ENCODE measurements around the gene OR10AD1.

Gene OR10AD1

GRCh38 chr12:48201516-48201915 lies 1.6 kb downstream of the OR10AD1 start:
- TF ChIP-seq CREB1 (IDR thresholded peaks at IDR 0.05; ENCODE audit: low read depth), result no peak
- no peak for TF ChIP-seq EP300 (IDR thresholded peaks at IDR 0.05; ENCODE audit: borderline replicate concordance)
- no peak for TF ChIP-seq NFIC (IDR thresholded peaks at IDR 0.05)
- TF ChIP-seq FOXM1 (IDR thresholded peaks at IDR 0.05; ENCODE audit: borderline replicate concordance, low read depth), result no peak
- TF ChIP-seq, protein P1, sequence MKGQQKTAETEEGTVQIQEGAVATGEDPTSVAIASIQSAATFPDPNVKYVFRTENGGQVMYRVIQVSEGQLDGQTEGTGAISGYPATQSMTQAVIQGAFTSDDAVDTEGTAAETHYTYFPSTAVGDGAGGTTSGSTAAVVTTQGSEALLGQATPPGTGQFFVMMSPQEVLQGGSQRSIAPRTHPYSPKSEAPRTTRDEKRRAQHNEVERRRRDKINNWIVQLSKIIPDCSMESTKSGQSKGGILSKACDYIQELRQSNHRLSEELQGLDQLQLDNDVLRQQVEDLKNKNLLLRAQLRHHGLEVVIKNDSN (IDR thresholded peaks at IDR 0.05), result no peak
- TF ChIP-seq, protein P2, sequence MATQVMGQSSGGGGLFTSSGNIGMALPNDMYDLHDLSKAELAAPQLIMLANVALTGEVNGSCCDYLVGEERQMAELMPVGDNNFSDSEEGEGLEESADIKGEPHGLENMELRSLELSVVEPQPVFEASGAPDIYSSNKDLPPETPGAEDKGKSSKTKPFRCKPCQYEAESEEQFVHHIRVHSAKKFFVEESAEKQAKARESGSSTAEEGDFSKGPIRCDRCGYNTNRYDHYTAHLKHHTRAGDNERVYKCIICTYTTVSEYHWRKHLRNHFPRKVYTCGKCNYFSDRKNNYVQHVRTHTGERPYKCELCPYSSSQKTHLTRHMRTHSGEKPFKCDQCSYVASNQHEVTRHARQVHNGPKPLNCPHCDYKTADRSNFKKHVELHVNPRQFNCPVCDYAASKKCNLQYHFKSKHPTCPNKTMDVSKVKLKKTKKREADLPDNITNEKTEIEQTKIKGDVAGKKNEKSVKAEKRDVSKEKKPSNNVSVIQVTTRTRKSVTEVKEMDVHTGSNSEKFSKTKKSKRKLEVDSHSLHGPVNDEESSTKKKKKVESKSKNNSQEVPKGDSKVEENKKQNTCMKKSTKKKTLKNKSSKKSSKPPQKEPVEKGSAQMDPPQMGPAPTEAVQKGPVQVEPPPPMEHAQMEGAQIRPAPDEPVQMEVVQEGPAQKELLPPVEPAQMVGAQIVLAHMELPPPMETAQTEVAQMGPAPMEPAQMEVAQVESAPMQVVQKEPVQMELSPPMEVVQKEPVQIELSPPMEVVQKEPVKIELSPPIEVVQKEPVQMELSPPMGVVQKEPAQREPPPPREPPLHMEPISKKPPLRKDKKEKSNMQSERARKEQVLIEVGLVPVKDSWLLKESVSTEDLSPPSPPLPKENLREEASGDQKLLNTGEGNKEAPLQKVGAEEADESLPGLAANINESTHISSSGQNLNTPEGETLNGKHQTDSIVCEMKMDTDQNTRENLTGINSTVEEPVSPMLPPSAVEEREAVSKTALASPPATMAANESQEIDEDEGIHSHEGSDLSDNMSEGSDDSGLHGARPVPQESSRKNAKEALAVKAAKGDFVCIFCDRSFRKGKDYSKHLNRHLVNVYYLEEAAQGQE (IDR thresholded peaks at IDR 0.05; ENCODE audit: low read depth), result no peak
- no peak for TF ChIP-seq TCF12 (IDR thresholded peaks at IDR 0.05; ENCODE audit: low read depth)
- TF ChIP-seq RAD21 (IDR thresholded peaks at IDR 0.05; ENCODE audit: low read depth), result no peak
- no peak for TF ChIP-seq CEBPB (IDR thresholded peaks at IDR 0.05)
- no peak for TF ChIP-seq TAF1 (IDR thresholded peaks at IDR 0.05; ENCODE audit: low read depth)

- no peak for TF ChIP-seq MAX (IDR thresholded peaks at IDR 0.05)
- TF ChIP-seq RAD21 (IDR thresholded peaks at IDR 0.05; ENCODE audit: low read depth), result no peak
- TF ChIP-seq TAF1 (IDR thresholded peaks at IDR 0.05; ENCODE audit: low read depth), result no peak
- TF ChIP-seq CREB1 (IDR thresholded peaks at IDR 0.05; ENCODE audit: low read depth), result no peak
- TF ChIP-seq TCF12 (IDR thresholded peaks at IDR 0.05; ENCODE audit: low read depth), result no peak
- no peak for TF ChIP-seq ZBTB7A (IDR thresholded peaks at IDR 0.05; ENCODE audit: low read depth)
- TF ChIP-seq EP300 (IDR thresholded peaks at IDR 0.05; ENCODE audit: borderline replicate concordance), result no peak
- TF ChIP-seq CEBPB (IDR thresholded peaks at IDR 0.05), result no peak
- no peak for TF ChIP-seq FOXM1 (IDR thresholded peaks at IDR 0.05; ENCODE audit: borderline replicate concordance, low read depth)
- TF ChIP-seq, protein P1 (IDR thresholded peaks at IDR 0.05), result no peak
- TF ChIP-seq EGR1 (IDR thresholded peaks at IDR 0.05), result no peak
- no peak for TF ChIP-seq YY1 (IDR thresholded peaks at IDR 0.05; ENCODE audit: low read depth)
- no peak for TF ChIP-seq NFIC (IDR thresholded peaks at IDR 0.05)
- no peak for TF ChIP-seq TEAD4 (IDR thresholded peaks at IDR 0.05)
- TF ChIP-seq, protein P2 (IDR thresholded peaks at IDR 0.05; ENCODE audit: low read depth), result no peak
These were observed 2.0 kb downstream of the OR10AD1 start for GRCh38 chr12:48201091-48201490.

DNA sequence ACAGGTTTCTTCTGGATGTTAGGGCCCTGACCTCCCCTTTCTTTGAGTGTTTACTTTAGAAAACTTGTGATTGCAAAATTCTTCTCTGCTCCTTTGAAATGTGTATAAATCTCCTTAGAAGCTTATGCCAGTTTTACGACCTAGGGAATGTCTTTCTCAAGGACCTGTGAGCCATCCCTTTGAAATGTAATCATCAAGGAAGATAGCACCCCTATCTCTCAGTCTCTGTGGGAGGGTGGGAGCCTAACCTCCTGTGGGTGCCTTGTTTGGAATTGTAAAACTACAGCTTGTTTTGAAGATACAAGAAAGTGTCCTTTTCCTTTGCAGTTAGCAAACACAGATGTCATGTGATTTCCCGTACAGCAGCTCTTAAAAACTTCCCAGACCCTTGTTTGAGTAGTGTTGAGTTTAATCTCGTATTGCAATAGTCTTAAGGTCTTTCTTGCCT lies 3.3 kb downstream of the OR10AD1 start:
- TF ChIP-seq FOXM1 (IDR thresholded peaks at IDR 0.05; ENCODE audit: borderline replicate concordance, low read depth) (no peak), TEAD4 (IDR thresholded peaks at IDR 0.05) (no peak), TAF1 (IDR thresholded peaks at IDR 0.05; ENCODE audit: low read depth) (no peak), YY1 (IDR thresholded peaks at IDR 0.05; ENCODE audit: low read depth) (no peak)
- TF ChIP-seq, protein P1 (IDR thresholded peaks at IDR 0.05), result no peak

- TF ChIP-seq TCF12 (IDR thresholded peaks at IDR 0.05; ENCODE audit: low read depth) (no peak), NFIC (IDR thresholded peaks at IDR 0.05) (no peak), TAF1 (IDR thresholded peaks at IDR 0.05; ENCODE audit: low read depth) (no peak), ZBTB7A (IDR thresholded peaks at IDR 0.05; ENCODE audit: low read depth) (no peak), CEBPB (IDR thresholded peaks at IDR 0.05) (no peak), TEAD4 (IDR thresholded peaks at IDR 0.05) (no peak), EGR1 (IDR thresholded peaks at IDR 0.05) (no peak), MAX (IDR thresholded peaks at IDR 0.05) (no peak), EP300 (IDR thresholded peaks at IDR 0.05; ENCODE audit: borderline replicate concordance) (no peak), RAD21 (IDR thresholded peaks at IDR 0.05; ENCODE audit: low read depth) (no peak), FOXM1 (IDR thresholded peaks at IDR 0.05; ENCODE audit: borderline replicate concordance, low read depth) (no peak), YY1 (IDR thresholded peaks at IDR 0.05; ENCODE audit: low read depth) (no peak), CREB1 (IDR thresholded peaks at IDR 0.05; ENCODE audit: low read depth) (no peak)
- TF ChIP-seq, protein P1 (IDR thresholded peaks at IDR 0.05), result no peak
- TF ChIP-seq, protein P2 (IDR thresholded peaks at IDR 0.05; ENCODE audit: low read depth), result no peak
These were observed 4.1 kb downstream of the OR10AD1 start for GRCh38 chr12:48198985-48199384.

Measured in Ishikawa (cell line).